Measurements from ENCODE around the gene PRLR. TPM values are rescaled to one million over a fixed set of nuclear protein-coding genes. Genes with fewer than 3 reads are reported as not detected.

PRLR gene
- total RNA-seq, 1 experiment from 2014 or later: 2.5 TPM

DNA sequence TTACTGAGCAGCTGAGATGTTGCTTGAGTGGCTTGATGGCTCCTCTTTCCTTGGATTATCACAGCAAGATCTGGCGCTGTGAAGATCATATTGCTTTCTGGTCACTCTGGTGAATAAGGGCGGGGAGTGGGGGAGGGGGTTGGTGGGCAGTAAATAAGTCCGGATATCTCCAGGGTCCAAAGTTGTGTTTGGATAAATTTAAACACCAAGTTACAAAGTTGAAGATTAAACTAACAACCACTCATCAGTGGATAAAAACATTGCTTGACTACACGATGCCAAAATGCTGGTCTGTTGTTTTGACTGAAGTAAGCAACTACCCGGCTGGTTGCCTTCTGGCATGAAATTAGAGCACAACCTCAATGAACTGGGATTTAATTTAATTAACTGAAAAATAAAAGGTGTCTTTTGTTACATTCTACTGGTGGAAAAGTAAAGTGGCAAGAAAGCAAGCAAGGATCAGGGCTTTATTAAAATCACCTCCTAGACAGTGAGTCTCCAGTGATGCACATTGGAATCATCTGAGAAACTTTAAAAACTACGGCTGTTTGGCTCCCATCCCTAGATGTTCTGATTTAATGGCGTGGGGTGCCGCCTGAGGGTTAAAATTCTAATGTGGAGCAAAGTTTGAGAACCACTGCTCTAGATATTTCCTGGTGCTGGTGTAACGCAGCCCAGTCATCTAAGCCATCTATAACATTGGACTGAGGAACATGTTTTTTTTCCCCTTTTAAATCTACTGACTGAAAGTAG is 95.8 kb downstream of the PRLR start:
- Histone ChIP-seq H3K14ac (ENCODE audit: insufficient read depth, low read length) (no peak overlapping the region), H3K4ac (ENCODE audit: low read depth, low read length) (no peak overlapping the region), H3K79me2 (ENCODE audit: insufficient read depth, low read length) (no peaks in the 10 kb centered on the region), H3K18ac (ENCODE audit: insufficient read length, low read depth, low read length) (no peak overlapping the region), H3K27me3 (ENCODE audit: insufficient read depth, low read length) (no peaks in the 10 kb centered on the region), H3K4me1 (ENCODE audit: insufficient read depth, low read length) (no peaks in the 10 kb centered on the region), H2BK5ac (ENCODE audit: insufficient read length, low read length) (no peak overlapping the region), H4K5ac (ENCODE audit: insufficient read length, low read depth, low read length) (no peak overlapping the region), H3K9ac (ENCODE audit: extremely low read depth, insufficient read length, low read length) (no peak overlapping the region), H3K27ac (ENCODE audit: insufficient read length, low read depth, low read length) (no peak overlapping the region), H3K9me3 (ENCODE audit: control insufficient read depth, low read depth, low read length) (no peaks in the 10 kb centered on the region), H3K79me1 (ENCODE audit: insufficient read depth, low read depth, low read length, poor library complexity, severe bottlenecking) (no peaks in the 10 kb centered on the region), H4K20me1 (ENCODE audit: control insufficient read depth, insufficient read depth, insufficient read length) (no peaks in the 10 kb centered on the region), H2AK5ac (ENCODE audit: insufficient read length, low read length) (no peak overlapping the region), H2AFZ (ENCODE audit: low read length) (no peak overlapping the region), H3K23ac (ENCODE audit: insufficient read length, low read depth, low read length) (no peak overlapping the region), H2BK12ac (ENCODE audit: insufficient read length, low read depth, low read length) (no peak overlapping the region), H2BK15ac (ENCODE audit: low read depth, low read length) (no peak overlapping the region), H4K8ac (replicated peaks; ENCODE audit: insufficient read length, low read depth, low read length) (no peak overlapping the region), H3T11ph (ENCODE audit: low read length) (no peak overlapping the region), H2BK20ac (ENCODE audit: low read depth, low read length, poor library complexity, severe bottlenecking) (no peak overlapping the region), H3K4me2 (ENCODE audit: insufficient read depth, insufficient read length, low read length) (no peak overlapping the region), H2BK120ac (ENCODE audit: low read depth, low read length, poor library complexity, severe bottlenecking) (no peak overlapping the region), H3K23me2 (ENCODE audit: insufficient read length, low read depth, low read length, poor library complexity, severe bottlenecking) (no peaks in the 10 kb centered on the region), H3K56ac (ENCODE audit: insufficient read length, low read depth, low read length) (no peak overlapping the region), H4K91ac (ENCODE audit: insufficient read length, low read depth, low read length) (no peak overlapping the region)
- no peaks in the 10 kb centered on the region; a peak in 2 of 7 replicates for H3K36me3 Mint-ChIP-seq (ENCODE audit: insufficient read depth in 1 of 3, low read depth in 3 of 3)
- H3K27me3 Mint-ChIP-seq (ENCODE audit: low read depth): no peaks in the 10 kb centered on the region
- no peak overlapping the region for H3K4me3 Mint-ChIP-seq
- WGBS (ENCODE audit: extremely low coverage, insufficient read length, low lambda C conversion rate): no CpG with 5 or more reads among the region's 9 CpGs
- no peak overlapping the region for H3K27ac Mint-ChIP-seq
- H3K9me3 Mint-ChIP-seq: peaks cover 3% of the 10 kb centered on the region in 2 experiments; a peak in 3 of 5 replicates
- DNase-seq: no peak
- H3K4me1 Mint-ChIP-seq: no peaks in the 10 kb centered on the region
- TF ChIP-seq, protein P1, sequence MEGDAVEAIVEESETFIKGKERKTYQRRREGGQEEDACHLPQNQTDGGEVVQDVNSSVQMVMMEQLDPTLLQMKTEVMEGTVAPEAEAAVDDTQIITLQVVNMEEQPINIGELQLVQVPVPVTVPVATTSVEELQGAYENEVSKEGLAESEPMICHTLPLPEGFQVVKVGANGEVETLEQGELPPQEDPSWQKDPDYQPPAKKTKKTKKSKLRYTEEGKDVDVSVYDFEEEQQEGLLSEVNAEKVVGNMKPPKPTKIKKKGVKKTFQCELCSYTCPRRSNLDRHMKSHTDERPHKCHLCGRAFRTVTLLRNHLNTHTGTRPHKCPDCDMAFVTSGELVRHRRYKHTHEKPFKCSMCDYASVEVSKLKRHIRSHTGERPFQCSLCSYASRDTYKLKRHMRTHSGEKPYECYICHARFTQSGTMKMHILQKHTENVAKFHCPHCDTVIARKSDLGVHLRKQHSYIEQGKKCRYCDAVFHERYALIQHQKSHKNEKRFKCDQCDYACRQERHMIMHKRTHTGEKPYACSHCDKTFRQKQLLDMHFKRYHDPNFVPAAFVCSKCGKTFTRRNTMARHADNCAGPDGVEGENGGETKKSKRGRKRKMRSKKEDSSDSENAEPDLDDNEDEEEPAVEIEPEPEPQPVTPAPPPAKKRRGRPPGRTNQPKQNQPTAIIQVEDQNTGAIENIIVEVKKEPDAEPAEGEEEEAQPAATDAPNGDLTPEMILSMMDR (conservative IDR thresholded peaks at IDR 0.05): no peak
